A673 (cell line): Measurements from ENCODE around the gene SLC4A7. TPM values are rescaled to one million over a fixed set of nuclear protein-coding genes. Genes with fewer than 3 reads are reported as not detected.

ENCODE experiments used
- BruUV-seq: library from RNA; stranded (reverse); fragments of 400-500 nt; replicated peaks from 2 replicates; lab custom pipeline; 2021; lab: Mats Ljungman, UMichigan
- CTCF ChIA-PET: fragments of 300-600 bp; sonication (Branson Sonifier 250); formaldehyde crosslinking; loops from one replicate; lab custom pipeline; 2022; ENCODE audit warnings: antibody characterized with exemption; lab: Charles Lee
- POLR2A ChIA-PET: fragments of 300-600 bp; sonication (Branson Sonifier 250); formaldehyde crosslinking; loops from one replicate; lab custom pipeline; 2022; ENCODE audit warnings: antibody characterized with exemption; ENCODE audit not compliant: low non-redundant PET; lab: Charles Lee
- DNase-seq: peaks from one replicate; pipeline ENCODE4 v3.0.0-alpha.2; 2015; ENCODE audit warnings: low spot score
- H3K27ac ChIP-seq: fragments of 200-600 bp; sonication (generic); 2 replicates; pipeline ENCODE4 v1.5.1; 2016; ENCODE audit warnings: mixed run types, low read depth, mild to moderate bottlenecking, mixed read lengths, antibody characterized with exemption, low read length; ENCODE audit not compliant: poor library complexity, severe bottlenecking
- H3K27me3 ChIP-seq: fragments of 200-600 bp; sonication (generic); replicated peaks from 2 replicates; pipeline ENCODE4 v1.6.1; 2017; ENCODE audit warnings: mixed run types, low read depth, mild to moderate bottlenecking, mixed read lengths, antibody characterized with exemption, low read length; ENCODE audit not compliant: insufficient read depth, poor library complexity
- H3K36me3 ChIP-seq: fragments of 200-600 bp; sonication (generic); 2 replicates; pipeline ENCODE4 v1.6.1; 2016; ENCODE audit warnings: mixed run types, mild to moderate bottlenecking, mixed read lengths, antibody characterized with exemption, low read length; ENCODE audit not compliant: insufficient read depth, poor library complexity, severe bottlenecking
- H3K4me1 ChIP-seq: fragments of 200-600 bp; sonication (generic); 2 replicates; pipeline ENCODE4 v1.6.1; 2017; ENCODE audit warnings: mixed run types, mild to moderate bottlenecking, mixed read lengths, antibody characterized with exemption, low read length; ENCODE audit not compliant: insufficient read depth, poor library complexity, severe bottlenecking
- H3K4me3 ChIP-seq: fragments of 200-600 bp; sonication (generic); 2 replicates; pipeline ENCODE4 v1.5.1; 2016; ENCODE audit warnings: low read depth, mixed run types, mild to moderate bottlenecking, mixed read lengths, low read length; ENCODE audit not compliant: poor library complexity, severe bottlenecking
- H3K9me3 ChIP-seq: fragments of 200-600 bp; sonication (generic); 2 replicates; pipeline ENCODE4 v1.6.1; 2016; ENCODE audit warnings: mixed run types, low read depth, mild to moderate bottlenecking, mixed read lengths, antibody characterized with exemption, low read length; ENCODE audit not compliant: poor library complexity, severe bottlenecking
- EZH2 ChIP-seq: fragments of 200-600 bp; sonication (generic); IDR thresholded peaks from 2 replicates; pipeline ENCODE4 v1.6.1; 2017; ENCODE audit warnings: borderline replicate concordance, low read depth, mild to moderate bottlenecking, mixed read lengths, antibody characterized with exemption, low read length; ENCODE audit not compliant: poor library complexity, severe bottlenecking
- intact Hi-C: fragments of 100-400 bp; cut with micrococcal nuclease; formaldehyde crosslinking; loops from one replicate; pipeline ENCODE4 v1.10.0; 2022; ENCODE audit not compliant: unreplicated experiment
- total RNA-seq: library from RNA; stranded (reverse); gene quantifications from 2 replicates; pipeline ENCODE4 v1.2.3, GENCODE V29; 2021
- TF ChIP-seq, protein P1 (sequence below): fragments of 300-800, 200-600 bp; sonication (generic); conservative IDR thresholded peaks from 2 replicates; pipeline ENCODE4 v1.5.1; 2017; ENCODE audit warnings: low read depth, mild to moderate bottlenecking, antibody characterized with exemption, low read length, moderate library complexity, mixed read lengths

Gene SLC4A7
- total RNA-seq, 1 experiment from 2014 or later: 22.6 TPM

DNA sequence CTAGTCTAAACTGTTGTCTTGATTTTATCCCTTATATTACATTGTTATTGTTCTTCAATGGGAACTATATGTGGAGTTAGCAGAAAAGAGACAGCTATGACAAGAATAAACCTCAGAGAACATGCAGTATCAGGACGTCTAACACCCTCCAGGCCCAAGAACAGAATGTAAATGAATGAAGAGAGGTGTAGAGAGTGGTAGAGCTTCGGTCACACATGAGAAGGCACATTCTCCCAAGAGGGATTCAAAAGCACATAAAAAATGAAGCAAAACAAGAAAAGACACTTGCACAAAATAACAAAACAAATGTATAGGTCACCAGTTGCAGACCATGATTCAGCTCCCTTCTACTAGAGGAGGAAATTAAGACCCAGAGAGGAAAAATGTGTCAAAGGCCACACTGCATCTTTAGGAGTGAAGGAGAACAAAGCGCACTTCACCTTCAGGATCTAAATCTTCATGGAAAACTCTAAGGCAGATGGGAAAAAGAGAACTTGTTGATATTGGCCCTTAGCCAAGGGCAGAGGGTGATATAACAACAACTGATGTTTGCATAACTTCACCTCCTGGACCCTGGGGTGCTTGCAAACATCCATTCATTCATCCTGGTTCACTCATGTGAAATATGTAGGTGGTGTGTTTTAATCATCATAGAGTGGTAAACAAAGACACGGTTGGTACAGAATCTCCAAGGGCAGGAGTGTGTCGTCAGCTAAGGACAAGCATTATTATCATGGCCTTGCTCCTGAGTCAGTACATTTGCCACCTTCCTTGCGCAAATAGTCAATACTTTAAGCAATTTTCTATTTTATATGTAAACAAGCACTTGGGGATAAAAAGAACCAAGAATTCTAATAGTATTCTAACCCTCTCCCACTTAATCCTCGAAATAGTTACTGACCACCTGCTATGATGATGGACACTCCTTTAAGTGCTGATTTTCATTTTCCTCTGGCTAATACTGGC lies 123.8 kb downstream of the SLC4A7 start:
- intact Hi-C loops: no loop called here
- CTCF ChIA-PET: no interaction called here
- H3K4me3 ChIP-seq: no peak overlapping the region
- H3K4me1 ChIP-seq: peaks cover 12% of the 10 kb centered on the region
- DNase-seq: no peak
- no peaks in the 10 kb centered on the region for H3K9me3 ChIP-seq
- H3K27ac ChIP-seq: no peak overlapping the region
- TF ChIP-seq, protein P1, sequence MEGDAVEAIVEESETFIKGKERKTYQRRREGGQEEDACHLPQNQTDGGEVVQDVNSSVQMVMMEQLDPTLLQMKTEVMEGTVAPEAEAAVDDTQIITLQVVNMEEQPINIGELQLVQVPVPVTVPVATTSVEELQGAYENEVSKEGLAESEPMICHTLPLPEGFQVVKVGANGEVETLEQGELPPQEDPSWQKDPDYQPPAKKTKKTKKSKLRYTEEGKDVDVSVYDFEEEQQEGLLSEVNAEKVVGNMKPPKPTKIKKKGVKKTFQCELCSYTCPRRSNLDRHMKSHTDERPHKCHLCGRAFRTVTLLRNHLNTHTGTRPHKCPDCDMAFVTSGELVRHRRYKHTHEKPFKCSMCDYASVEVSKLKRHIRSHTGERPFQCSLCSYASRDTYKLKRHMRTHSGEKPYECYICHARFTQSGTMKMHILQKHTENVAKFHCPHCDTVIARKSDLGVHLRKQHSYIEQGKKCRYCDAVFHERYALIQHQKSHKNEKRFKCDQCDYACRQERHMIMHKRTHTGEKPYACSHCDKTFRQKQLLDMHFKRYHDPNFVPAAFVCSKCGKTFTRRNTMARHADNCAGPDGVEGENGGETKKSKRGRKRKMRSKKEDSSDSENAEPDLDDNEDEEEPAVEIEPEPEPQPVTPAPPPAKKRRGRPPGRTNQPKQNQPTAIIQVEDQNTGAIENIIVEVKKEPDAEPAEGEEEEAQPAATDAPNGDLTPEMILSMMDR: no peak
- no peak for TF ChIP-seq EZH2
- no peaks in the 10 kb centered on the region for H3K27me3 ChIP-seq
- POLR2A ChIA-PET: no interaction called here
- no TSS peak for BruUV-seq
- H3K36me3 ChIP-seq: no peaks in the 10 kb centered on the region

DNA sequence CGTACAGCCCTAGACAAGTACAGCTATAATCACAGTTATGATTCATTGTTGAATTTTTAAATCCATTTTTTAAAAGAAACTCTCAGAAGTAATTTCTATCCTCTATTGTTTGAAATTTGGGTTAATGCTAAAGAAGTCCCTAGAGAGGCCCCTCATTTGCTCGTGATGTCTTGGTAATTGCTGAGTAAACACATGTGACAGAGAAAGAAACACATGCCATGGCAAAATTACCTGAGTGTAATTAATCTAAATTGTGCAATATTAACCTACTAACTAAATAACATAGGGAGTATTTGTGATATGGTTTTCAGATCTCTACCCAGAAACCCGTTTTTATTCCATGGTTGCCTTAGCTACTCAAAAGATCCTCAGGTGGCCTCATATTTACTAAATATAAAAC lies 125.8 kb downstream of the SLC4A7 start:
- ChIA-PET CTCF (interaction anchor here (0.5 to 1.0 kb wide), 4 partner anchors 11 to 323 kb away, joined by 3 to 5 read pairs (median 5); partner anchors contain the start of gene NEK10), POLR2A (no interaction called here)
- H3K9me3 ChIP-seq: no peaks in the 10 kb centered on the region
- intact Hi-C loops: loop anchor here (5.0 kb wide), 1 partner anchor 324 kb away; no protein-coding TSS in a partner anchor
- H3K27ac ChIP-seq: no peak overlapping the region
- H3K36me3 ChIP-seq: no peaks in the 10 kb centered on the region
- peaks cover 16% of the 10 kb centered on the region for H3K4me1 ChIP-seq
- no peak for DNase-seq
- H3K27me3 ChIP-seq: no peaks in the 10 kb centered on the region
- no peak for TF ChIP-seq EZH2
- BruUV-seq: no TSS peak
- H3K4me3 ChIP-seq: no peak overlapping the region

DNA sequence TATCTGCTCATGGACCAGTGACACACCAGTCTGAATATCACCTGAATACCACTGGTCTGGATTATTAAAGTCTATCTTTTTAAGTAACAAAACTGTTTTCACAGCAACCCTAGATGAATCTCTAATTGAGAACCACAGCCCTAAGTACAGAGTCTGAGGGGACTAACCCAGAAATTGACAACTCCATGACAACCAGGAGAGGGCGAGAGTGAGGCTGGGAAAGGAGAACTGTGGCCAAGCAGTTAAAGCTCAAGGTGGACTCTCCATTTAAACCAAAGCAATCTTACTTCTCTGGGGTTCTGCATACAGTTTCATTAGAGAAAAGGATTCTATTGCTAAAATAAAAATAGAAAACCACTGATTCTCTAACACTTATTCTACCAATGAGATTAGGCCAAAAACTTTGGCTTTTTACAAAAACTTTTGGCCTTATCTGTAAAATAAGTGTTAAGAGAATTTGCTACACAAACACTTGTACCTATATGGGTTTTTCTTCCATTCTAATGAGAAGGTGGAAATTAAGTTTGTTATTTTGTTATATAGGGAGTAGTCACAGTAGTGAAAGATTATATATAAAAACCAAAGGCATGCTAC lies 126.4 kb downstream of the SLC4A7 start:
- ChIA-PET POLR2A (no interaction called here), CTCF (interaction anchor here (0.5 to 1.0 kb wide), 4 partner anchors 11 to 324 kb away, joined by 3 to 5 read pairs (median 5); partner anchors contain the start of gene NEK10)
- intact Hi-C loops: loop anchor here (1.0 to 5.0 kb wide), 2 partner anchors 110 to 325 kb away; no protein-coding TSS in a partner anchor
- Histone ChIP-seq H3K27me3 (no peaks in the 10 kb centered on the region), H3K4me1 (peaks cover 16% of the 10 kb centered on the region), H3K9me3 (no peaks in the 10 kb centered on the region), H3K36me3 (no peaks in the 10 kb centered on the region), H3K4me3 (no peak overlapping the region), H3K27ac (no peak overlapping the region)
- BruUV-seq: no TSS peak
- peak; percentile 75 for DNase-seq
- TF ChIP-seq EZH2: no peak
- TF ChIP-seq, protein P1: peak; percentile 77
